Erythroblast (primary cell): ENCODE results near the gene SIPA1.
"Not testable (repeated sequence)": the region's sequence is repeated elsewhere in the genome, so short reads cannot be mapped to it uniquely, and the experiment has no call there.

Experiments used
- GATA1 ChIP-seq: IDR thresholded peaks from 2 replicates; pipeline ENCODE4 v1.6.1; 2011; ENCODE audit warnings: low read depth, mild to moderate bottlenecking, control low read depth, low read length, moderate library complexity
- POLR2A ChIP-seq: IDR thresholded peaks from 2 replicates; pipeline ENCODE4 v1.6.1; 2011; ENCODE audit warnings: mild to moderate bottlenecking, low read length

GRCh38 chr11:65683480-65683879 lies 45.6 kb downstream of the SIPA1 start:
- TF ChIP-seq POLR2A, GATA1: not testable (repeated sequence)
